ENCODE measurements around the gene CLASP1.
"Not testable (repeated sequence)": the region's sequence is repeated elsewhere in the genome, so short reads cannot be mapped to it uniquely, and the experiment has no call there.

CLASP1 gene

DNA sequence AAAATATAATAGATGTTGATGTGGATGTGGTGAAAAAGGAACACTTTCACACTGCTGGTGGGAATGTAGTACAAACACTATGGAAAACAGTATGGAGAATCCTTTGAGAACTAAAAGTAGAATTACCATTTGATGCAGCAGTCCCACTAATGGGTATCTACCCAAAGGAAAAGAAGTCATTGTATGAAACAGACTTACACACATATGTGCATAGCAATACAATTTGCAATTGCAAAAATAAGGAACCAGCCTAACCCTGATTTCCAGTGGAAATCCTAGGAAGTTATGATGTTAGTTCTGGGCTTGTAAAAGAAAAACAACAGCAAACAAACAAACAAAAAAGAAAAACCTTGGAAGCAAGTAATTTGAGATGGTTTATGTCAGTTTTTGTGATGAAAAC, 28.6 kb upstream of the CLASP1 start:
- TF ChIP-seq, protein P1, sequence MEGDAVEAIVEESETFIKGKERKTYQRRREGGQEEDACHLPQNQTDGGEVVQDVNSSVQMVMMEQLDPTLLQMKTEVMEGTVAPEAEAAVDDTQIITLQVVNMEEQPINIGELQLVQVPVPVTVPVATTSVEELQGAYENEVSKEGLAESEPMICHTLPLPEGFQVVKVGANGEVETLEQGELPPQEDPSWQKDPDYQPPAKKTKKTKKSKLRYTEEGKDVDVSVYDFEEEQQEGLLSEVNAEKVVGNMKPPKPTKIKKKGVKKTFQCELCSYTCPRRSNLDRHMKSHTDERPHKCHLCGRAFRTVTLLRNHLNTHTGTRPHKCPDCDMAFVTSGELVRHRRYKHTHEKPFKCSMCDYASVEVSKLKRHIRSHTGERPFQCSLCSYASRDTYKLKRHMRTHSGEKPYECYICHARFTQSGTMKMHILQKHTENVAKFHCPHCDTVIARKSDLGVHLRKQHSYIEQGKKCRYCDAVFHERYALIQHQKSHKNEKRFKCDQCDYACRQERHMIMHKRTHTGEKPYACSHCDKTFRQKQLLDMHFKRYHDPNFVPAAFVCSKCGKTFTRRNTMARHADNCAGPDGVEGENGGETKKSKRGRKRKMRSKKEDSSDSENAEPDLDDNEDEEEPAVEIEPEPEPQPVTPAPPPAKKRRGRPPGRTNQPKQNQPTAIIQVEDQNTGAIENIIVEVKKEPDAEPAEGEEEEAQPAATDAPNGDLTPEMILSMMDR (IDR thresholded peaks at IDR 0.05; ENCODE audit: extremely low read depth, insufficient read depth, missing control alignments) = no peak
- in situ Hi-C loops (cut with MboI; ENCODE audit: low pct_unique_long_range_greater_than_20kb, low sequenced_read_pairs, unreplicated experiment) = no loop called here
- DNase-seq (ENCODE audit: low spot score) = no peak

DNA sequence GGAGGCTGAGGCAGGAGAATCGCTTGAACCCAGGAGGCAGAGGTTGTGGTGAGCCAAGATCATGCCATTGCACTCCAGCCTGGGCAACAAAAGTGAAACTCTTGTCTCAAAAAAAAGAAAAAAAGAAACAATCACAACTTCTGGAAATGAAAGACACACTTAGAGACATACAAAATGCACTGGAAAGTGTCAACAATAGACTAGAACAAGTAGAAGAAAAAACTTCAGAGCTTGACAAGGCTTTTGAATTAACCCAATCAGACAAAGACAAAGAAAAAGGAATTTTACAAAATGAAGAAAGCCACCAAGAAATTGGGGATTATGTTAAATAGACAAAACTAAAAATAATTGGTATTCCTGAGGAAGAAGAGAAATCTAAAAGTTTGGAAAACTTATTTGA, 22.4 kb upstream of the CLASP1 start:
- in situ Hi-C loops (cut with MboI; ENCODE audit: low pct_unique_long_range_greater_than_20kb, low sequenced_read_pairs, unreplicated experiment); DNase-seq (ENCODE audit: low spot score): not testable (repeated sequence)

DNA sequence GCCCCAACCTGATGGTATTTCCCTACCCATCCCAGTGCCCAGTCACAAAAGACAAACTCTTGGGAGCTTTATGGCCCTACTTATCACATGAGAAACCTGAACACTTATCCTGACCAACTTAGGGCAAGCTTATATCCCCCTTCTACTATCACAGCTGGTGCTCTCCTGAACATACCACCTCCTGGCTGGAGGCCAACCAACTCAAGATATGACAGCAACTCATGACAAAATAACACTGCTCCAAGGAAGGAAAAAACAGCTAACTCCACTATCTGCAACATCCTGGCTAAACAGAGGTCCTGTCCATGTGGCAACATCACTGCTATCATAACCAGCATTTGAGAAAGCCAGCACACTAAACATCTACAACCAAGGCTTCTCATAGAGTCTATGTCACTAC, 20.9 kb upstream of the CLASP1 start:
- in situ Hi-C loops (cut with MboI; ENCODE audit: low pct_unique_long_range_greater_than_20kb, low sequenced_read_pairs, unreplicated experiment) = no loop called here
- DNase-seq (ENCODE audit: low spot score) = no peak
- TF ChIP-seq, protein P1 (IDR thresholded peaks at IDR 0.05; ENCODE audit: extremely low read depth, insufficient read depth, missing control alignments) = no peak

DNA sequence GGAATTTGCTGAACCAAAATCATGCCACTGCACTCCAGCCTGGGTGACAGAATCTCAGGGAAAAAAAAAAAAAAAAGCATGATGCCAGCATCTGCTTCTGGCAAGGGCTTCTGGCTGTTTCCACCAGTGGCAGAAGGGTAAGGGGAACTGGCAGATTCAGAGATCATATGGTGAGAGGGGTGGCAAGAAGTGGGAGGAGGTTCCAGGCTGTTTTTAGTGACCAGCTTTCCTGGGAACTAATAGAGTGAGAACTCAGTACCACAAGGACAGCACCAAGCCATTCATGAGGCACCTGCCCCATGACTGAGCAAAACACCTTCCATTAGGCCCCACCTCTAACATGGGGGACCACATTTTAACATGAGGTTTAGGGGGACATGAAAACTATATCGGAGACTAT, 18.4 kb upstream of the CLASP1 start:
- TF ChIP-seq, protein P1 (IDR thresholded peaks at IDR 0.05; ENCODE audit: extremely low read depth, insufficient read depth, missing control alignments) = no peak

DNA sequence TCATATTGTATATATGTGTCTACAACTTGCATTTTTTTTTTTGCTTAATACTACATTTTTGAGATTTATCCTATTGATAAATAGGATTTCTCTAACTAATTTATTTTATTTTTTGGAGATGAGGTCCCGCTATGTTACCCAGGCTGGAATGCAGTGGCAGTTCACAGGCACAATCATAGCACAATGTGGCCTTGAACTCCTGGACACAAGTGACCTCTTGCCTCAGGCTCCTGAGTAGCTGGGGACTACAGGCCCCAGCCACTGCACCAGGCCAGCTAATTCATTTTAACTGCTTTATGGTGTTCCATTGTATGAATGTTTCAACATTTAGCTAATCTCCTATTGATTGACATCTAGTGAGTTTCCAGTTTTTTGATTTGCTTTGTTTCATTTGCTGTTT, 16.8 kb upstream of the CLASP1 start:
- TF ChIP-seq, protein P1 (IDR thresholded peaks at IDR 0.05; ENCODE audit: extremely low read depth, insufficient read depth, missing control alignments) = no peak
- in situ Hi-C loops (cut with MboI; ENCODE audit: low pct_unique_long_range_greater_than_20kb, low sequenced_read_pairs, unreplicated experiment) = no loop called here
- no peak for DNase-seq (ENCODE audit: low spot score)

More for the DNA sequence above, 18.4 kb upstream of the CLASP1 start:
- no peak for DNase-seq (ENCODE audit: low spot score)
- in situ Hi-C loops (cut with MboI; ENCODE audit: low pct_unique_long_range_greater_than_20kb, low sequenced_read_pairs, unreplicated experiment) = no loop called here

DNA sequence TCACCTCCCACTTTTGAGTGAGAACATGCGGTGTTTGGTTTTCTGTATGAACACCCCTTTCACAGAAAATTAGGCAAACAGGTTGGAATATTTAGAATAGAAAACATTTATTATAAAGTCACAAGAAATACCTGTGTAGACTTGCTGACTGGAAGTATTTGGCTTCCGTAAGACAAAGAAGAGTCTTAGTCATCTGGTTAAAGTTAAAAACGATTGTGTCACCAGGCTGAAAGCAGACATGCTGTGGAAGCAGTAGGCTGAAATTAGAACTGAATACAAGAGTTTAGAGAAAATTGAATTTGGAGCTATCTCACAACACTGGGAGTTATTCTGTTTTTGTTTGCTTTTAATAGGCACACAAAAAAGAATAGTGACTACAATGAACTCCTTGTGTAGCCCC, 16.2 kb upstream of the CLASP1 start:
- no peak for DNase-seq (ENCODE audit: low spot score)
- in situ Hi-C loops (cut with MboI; ENCODE audit: low pct_unique_long_range_greater_than_20kb, low sequenced_read_pairs, unreplicated experiment) = no loop called here

DNA sequence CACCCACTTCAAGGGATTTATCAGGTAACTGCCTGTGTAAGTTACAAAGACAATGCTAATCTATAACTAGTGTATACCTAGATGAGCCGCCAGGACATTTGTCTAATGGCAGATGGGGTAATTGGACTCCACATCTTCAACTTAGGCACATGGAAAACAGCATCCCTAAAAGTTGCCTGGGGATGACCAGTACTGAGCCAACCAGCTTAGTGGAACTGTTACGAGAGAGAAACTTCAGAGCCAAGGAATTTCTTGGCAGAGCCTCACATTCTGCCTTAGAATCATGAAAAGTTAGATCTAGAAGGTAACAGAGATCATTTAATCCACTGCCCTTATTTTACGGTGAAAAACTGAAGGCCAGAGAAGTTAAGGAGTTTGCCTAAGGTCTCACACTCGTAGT, 15.5 kb upstream of the CLASP1 start:
- TF ChIP-seq, protein P1 (IDR thresholded peaks at IDR 0.05; ENCODE audit: extremely low read depth, insufficient read depth, missing control alignments) = no peak
- no peak for DNase-seq (ENCODE audit: low spot score)
- in situ Hi-C loops (cut with MboI; ENCODE audit: low pct_unique_long_range_greater_than_20kb, low sequenced_read_pairs, unreplicated experiment) = no loop called here

More for the DNA sequence above, 16.2 kb upstream of the CLASP1 start:
- TF ChIP-seq, protein P1 (IDR thresholded peaks at IDR 0.05; ENCODE audit: extremely low read depth, insufficient read depth, missing control alignments) = no peak
